HepG2 (cell line): Measurements from ENCODE around the gene AIF1. TPM values are rescaled to one million over a fixed set of nuclear protein-coding genes. Genes with fewer than 3 reads are reported as not detected.

Experiments used
- EHMT2 ChIP-seq: fragments of 200-600 bp; sonication (generic); IDR thresholded peaks from 2 replicates; pipeline ENCODE4 v1.7.0; 2017; ENCODE audit warnings: antibody characterized with exemption, low read depth, low read length, borderline replicate concordance
- PCBP1 ChIP-seq: fragments of 200-400 bp; formaldehyde crosslinking; IDR thresholded peaks from 2 replicates; pipeline ENCODE4 v1.6.1; 2017; ENCODE audit warnings: mild to moderate bottlenecking, low read depth, low read length, borderline replicate concordance
- PCBP2 ChIP-seq: fragments of 200-400 bp; formaldehyde crosslinking; optimal IDR thresholded peaks from 2 replicates; pipeline ENCODE3; 2018; ENCODE audit warnings: low read length, low read depth; ENCODE audit not compliant: poor library complexity, severe bottlenecking
- RBFOX2 ChIP-seq: fragments of 200-400 bp; formaldehyde crosslinking; IDR thresholded peaks from 2 replicates; pipeline ENCODE4 v1.6.1; 2017; ENCODE audit warnings: low read depth, mild to moderate bottlenecking, low read length
- SMAD3 ChIP-seq: sonication (generic); formaldehyde crosslinking; IDR thresholded peaks from 2 replicates; pipeline ENCODE4 v1.4.0; 2020; ENCODE audit warnings: missing genetic modification reagents
- TFDP2 ChIP-seq: sonication (generic); formaldehyde crosslinking; IDR thresholded peaks from 2 replicates; pipeline ENCODE4 v1.4.0; 2020; ENCODE audit warnings: missing genetic modification reagents
- TOPORS ChIP-seq: sonication (generic); formaldehyde crosslinking; IDR thresholded peaks from 2 replicates; pipeline ENCODE4 v1.8.0; 2023; ENCODE audit warnings: mild to moderate bottlenecking, missing genetic modification reagents
- ZBTB43 ChIP-seq: sonication (generic); formaldehyde crosslinking; conservative IDR thresholded peaks from 2 replicates; pipeline ENCODE4 v1.4.0; 2020; ENCODE audit warnings: missing genetic modification reagents
- ZNF10 ChIP-seq: sonication (generic); formaldehyde crosslinking; IDR thresholded peaks from 2 replicates; pipeline ENCODE4 v1.4.0; 2020; ENCODE audit warnings: mild to moderate bottlenecking, low read depth, missing genetic modification reagents, borderline replicate concordance
- ZNF138 ChIP-seq: sonication (generic); formaldehyde crosslinking; IDR thresholded peaks from 2 replicates; pipeline ENCODE4 v1.5.0; 2020; ENCODE audit warnings: mild to moderate bottlenecking, low read depth, missing genetic modification reagents
- ZNF280D ChIP-seq: sonication (generic); formaldehyde crosslinking; IDR thresholded peaks from 2 replicates; pipeline ENCODE4 v1.5.1; 2020; ENCODE audit warnings: mild to moderate bottlenecking, missing genetic modification reagents
- ZNF382 ChIP-seq: sonication (generic); formaldehyde crosslinking; IDR thresholded peaks from 2 replicates; pipeline ENCODE4 v1.5.0; 2020; ENCODE audit warnings: missing genetic modification reagents, mild to moderate bottlenecking, borderline replicate concordance
- ZNF724P ChIP-seq: sonication (generic); formaldehyde crosslinking; IDR thresholded peaks from 2 replicates; pipeline ENCODE4 v1.8.0; 2022; ENCODE audit warnings: missing genetic modification reagents, borderline replicate concordance
- polyA plus RNA-seq, 8 experiments: library from polyadenylated mRNA; depleted of rRNA in 3 of 8; stranded (reverse) in 7 of 8; unstranded in 1 of 8; fragments of >200 nt; fragmentation: Illumina TruSeq in 4 of 8; extraction: Trizol in 4 of 8; gene quantifications; 2 replicates each; pipeline versions ENCODE4 v1.2.1 to v1.2.3, GENCODE V29; 2011 to 2016; ENCODE audit warnings: low read depth in 4 of 8, missing spikeins in 1 of 8, mixed read lengths in 1 of 8; ENCODE audit not compliant: insufficient read depth in 1 of 8
- total RNA-seq, 5 experiments: library from RNA; depleted of rRNA; stranded (reverse); fragments of >200 nt; fragmentation: Illumina TruSeq; extraction: Trizol; gene quantifications; 2 replicates each; pipeline ENCODE4 v1.2.3, GENCODE V29; 2016; ENCODE audit warnings: low read depth in 1 of 5
- TF ChIP-seq, protein P1 (sequence below), 2 experiments: IDR thresholded peaks; 2 replicates each; pipeline ENCODE4 v1.6.1; 2011 to 2012; ENCODE audit warnings: low read length in 2 of 2, borderline replicate concordance in 1 of 2, low read depth in 1 of 2, mild to moderate bottlenecking in 1 of 2, moderate library complexity in 1 of 2
- TF ChIP-seq, protein P2 (sequence below): sonication (generic); formaldehyde crosslinking; IDR thresholded peaks from 2 replicates; pipeline ENCODE4 v1.9.0; 2022; ENCODE audit warnings: low read depth, missing genetic modification reagents
- TF ChIP-seq, protein P3 (sequence below): sonication (generic); formaldehyde crosslinking; IDR thresholded peaks from 2 replicates; pipeline ENCODE4 v1.8.1; 2023; ENCODE audit warnings: missing genetic modification reagents, mild to moderate bottlenecking, borderline replicate concordance

Gene AIF1
- total and polyA plus RNA-seq, 2 of the 13 experiments (the other 11 are each of a cell fraction or from before 2014, with no cell fraction given), result 1.5 TPM; not detected in 1

DNA sequence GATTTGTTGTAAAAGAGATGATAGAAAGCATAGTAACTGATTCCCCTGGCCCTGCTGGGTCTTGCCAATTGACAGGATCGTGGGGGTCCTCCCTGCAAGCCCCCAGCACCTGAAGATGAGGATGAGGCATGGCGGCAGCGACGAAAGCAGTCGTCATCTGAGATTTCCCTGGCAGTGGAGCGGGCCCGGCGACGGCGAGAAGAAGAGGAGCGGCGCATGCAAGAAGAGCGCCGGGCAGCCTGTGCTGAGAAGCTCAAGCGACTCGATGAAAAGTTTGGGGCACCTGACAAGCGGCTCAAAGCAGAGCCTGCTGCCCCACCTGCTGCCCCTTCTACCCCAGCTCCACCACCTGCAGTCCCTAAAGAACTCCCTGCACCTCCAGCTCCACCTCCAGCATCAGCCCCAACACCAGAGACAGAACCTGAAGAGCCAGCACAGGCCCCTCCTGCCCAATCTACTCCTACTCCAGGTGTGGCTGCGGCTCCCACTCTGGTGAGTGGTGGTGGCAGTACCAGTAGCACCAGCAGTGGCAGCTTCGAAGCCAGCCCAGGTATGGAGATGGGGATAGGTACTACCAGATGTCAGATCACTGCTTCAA is 12.8 kb downstream of the AIF1 start (continued):
- TF ChIP-seq ZBTB43, result no peak
- TF ChIP-seq, protein P1, sequence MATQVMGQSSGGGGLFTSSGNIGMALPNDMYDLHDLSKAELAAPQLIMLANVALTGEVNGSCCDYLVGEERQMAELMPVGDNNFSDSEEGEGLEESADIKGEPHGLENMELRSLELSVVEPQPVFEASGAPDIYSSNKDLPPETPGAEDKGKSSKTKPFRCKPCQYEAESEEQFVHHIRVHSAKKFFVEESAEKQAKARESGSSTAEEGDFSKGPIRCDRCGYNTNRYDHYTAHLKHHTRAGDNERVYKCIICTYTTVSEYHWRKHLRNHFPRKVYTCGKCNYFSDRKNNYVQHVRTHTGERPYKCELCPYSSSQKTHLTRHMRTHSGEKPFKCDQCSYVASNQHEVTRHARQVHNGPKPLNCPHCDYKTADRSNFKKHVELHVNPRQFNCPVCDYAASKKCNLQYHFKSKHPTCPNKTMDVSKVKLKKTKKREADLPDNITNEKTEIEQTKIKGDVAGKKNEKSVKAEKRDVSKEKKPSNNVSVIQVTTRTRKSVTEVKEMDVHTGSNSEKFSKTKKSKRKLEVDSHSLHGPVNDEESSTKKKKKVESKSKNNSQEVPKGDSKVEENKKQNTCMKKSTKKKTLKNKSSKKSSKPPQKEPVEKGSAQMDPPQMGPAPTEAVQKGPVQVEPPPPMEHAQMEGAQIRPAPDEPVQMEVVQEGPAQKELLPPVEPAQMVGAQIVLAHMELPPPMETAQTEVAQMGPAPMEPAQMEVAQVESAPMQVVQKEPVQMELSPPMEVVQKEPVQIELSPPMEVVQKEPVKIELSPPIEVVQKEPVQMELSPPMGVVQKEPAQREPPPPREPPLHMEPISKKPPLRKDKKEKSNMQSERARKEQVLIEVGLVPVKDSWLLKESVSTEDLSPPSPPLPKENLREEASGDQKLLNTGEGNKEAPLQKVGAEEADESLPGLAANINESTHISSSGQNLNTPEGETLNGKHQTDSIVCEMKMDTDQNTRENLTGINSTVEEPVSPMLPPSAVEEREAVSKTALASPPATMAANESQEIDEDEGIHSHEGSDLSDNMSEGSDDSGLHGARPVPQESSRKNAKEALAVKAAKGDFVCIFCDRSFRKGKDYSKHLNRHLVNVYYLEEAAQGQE (IDR thresholded peaks at IDR 0.05; ENCODE audit: borderline replicate concordance in 1 of 2, low read depth in 1 of 2, low read length in 2 of 2), result no peak
- TF ChIP-seq SMAD3 (CRISPR knock-in tag), result no peak
- TF ChIP-seq PCBP2, result no peak
- TF ChIP-seq ZNF10 (CRISPR knock-in tag), result no peak
- TF ChIP-seq PCBP1, result no peak
- TF ChIP-seq, protein P2, sequence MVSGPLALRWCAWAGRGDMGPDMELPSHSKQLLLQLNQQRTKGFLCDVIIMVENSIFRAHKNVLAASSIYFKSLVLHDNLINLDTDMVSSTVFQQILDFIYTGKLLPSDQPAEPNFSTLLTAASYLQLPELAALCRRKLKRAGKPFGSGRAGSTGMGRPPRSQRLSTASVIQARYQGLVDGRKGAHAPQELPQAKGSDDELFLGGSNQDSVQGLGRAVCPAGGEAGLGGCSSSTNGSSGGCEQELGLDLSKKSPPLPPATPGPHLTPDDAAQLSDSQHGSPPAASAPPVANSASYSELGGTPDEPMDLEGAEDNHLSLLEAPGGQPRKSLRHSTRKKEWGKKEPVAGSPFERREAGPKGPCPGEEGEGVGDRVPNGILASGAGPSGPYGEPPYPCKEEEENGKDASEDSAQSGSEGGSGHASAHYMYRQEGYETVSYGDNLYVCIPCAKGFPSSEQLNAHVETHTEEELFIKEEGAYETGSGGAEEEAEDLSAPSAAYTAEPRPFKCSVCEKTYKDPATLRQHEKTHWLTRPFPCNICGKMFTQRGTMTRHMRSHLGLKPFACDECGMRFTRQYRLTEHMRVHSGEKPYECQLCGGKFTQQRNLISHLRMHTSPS (CRISPR knock-in tag), result no peak
- no peak for TF ChIP-seq ZNF382 (CRISPR knock-in tag)
- peak; percentile 63; the same call in 1 of the 2 replicates for TF ChIP-seq RBFOX2
- no peak for TF ChIP-seq TOPORS (CRISPR knock-in tag)
- TF ChIP-seq ZNF280D (CRISPR knock-in tag), result no peak
- TF ChIP-seq ZNF724P (CRISPR knock-in tag), result no peak
- TF ChIP-seq EHMT2, result no peak
- TF ChIP-seq TFDP2 (CRISPR knock-in tag), result no peak
- TF ChIP-seq ZNF138 (CRISPR knock-in tag), result no peak
- TF ChIP-seq, protein P3, sequence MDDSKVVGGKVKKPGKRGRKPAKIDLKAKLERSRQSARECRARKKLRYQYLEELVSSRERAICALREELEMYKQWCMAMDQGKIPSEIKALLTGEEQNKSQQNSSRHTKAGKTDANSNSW (CRISPR knock-in tag), result no peak
